GM19463 (cell line): ENCODE data around the gene ATP5F1C.

Experiments used
- ATAC-seq: cut with Tn5 transposase; IDR thresholded peaks from one replicate; pipeline ENCODE4 v1.9.1; 2021; ENCODE audit warnings: mild to moderate bottlenecking, moderate library complexity; ENCODE audit not compliant: unreplicated experiment

The ATP5F1C gene

DNA sequence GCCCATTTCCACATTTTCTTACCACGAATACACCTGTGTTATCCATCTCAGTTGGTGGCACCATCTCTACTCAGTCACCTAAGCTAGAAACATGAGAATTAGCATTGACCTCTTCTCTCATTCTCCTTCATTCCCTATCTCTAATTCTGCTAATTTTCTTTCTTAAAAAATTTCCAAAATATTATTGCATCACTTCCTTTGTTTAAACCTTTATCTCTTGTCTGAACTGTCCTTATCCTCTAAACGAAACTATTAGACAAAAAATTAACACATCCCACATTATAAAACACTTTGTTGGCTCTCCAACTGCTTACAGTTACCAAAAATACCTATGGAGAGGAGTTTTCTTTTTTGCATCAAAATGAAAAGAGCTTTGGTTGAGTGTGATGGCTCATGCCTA lies 48.6 kb downstream of the ATP5F1C start:
- ATAC-seq, result no peak

DNA sequence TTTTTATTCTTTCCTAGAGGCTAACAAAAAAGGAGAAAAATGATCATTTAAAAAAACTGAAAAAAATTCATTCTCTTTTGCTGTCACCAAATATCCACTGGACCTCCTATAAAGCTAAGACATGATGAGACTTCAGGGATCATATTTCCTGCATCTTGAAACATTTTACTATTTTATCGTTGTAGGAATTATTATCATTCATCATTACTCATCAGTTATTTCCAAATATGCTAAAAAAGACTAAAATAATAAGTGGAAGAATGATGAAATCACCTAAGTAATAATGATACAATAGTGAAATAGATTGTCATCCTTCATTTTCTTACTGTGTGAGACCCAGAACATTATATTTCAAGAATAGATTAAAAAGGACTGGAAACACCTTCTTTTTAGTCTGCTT lies 58.6 kb downstream of the ATP5F1C start:
- ATAC-seq, result no peak

DNA sequence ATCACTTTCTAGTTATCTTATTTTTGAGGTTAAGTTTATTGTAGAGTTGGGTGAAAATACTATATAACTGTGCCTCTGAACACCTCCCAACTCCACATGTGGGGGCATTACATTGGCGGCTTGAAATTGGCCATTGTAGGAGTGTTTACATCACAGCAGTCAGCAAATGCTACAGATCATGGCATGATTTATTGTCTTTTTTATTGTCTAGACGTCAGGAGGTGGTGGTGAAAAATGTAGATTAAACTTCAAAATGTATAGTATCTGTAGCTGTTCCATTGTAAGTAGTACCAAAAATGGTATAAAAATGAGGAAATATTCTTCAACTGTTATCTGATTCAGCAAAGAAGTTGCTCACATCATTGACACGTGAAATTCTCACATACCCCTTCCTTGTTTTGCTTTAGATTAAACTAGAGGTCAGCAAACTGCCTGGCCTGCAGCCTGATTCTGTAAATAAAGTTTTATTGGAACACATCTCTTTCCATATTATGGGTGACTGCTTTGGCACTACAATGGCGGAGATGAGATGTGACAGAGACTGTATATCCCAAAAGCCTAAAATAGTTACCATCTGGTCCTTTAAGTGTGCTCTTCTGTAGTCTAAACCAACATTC lies 65.4 kb downstream of the ATP5F1C start:
- no peak for ATAC-seq

DNA sequence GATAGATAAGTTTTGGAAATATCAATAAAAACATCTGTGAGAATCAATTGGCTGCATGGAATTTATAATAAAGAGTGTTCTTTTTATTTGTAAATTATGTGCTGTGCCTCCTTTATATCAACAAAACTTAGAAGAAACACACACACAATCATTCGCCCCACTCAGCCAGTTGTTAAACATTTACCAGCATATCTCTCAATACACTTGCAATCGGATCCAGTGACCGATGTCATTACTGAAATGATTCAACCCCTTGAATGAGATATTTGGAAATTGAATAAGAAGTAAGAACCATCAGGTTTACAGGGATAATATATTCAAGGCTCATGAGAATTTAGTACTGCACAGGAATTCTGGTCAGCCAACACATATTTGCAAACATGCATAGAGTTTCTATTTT lies 65.9 kb downstream of the ATP5F1C start:
- ATAC-seq, result no peak

DNA sequence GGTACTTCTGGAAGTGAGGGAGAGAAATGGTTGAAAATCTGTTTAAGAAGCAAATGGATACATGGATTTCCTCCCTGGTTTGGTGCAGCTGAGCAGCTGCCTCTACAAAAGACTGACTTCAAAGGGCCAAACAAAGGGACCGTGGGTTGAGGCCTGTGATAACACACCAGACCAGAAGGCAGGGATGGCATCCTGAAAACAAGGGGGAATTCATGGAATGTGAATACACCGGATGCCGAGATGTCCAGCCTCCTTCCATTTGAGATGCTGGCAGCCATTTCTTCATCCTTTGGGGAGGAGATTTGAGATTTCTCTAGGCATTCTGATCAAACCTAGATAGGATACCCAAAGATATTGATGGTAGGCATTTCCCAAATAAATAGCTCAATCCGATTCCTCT lies 67.2 kb downstream of the ATP5F1C start:
- no peak for ATAC-seq

DNA sequence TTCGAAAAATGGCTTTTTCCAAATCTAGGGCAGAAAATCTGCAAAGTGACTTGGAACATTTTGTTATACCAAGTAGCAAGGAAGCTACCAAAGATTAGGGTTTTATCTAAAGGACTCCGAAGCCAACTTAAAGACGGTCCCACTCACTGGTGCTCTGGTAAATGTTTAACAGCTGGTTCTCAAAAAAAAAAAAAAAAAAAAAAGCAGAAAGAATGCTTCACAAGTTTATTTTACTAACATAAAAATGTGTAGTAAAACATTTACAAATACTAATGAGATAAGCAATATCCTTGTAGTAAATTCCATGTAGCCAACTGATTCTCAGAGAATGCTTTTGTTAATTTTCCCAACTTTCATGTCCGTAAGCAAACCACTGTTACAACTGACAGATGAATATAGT lies 68.7 kb downstream of the ATP5F1C start:
- no peak for ATAC-seq

DNA sequence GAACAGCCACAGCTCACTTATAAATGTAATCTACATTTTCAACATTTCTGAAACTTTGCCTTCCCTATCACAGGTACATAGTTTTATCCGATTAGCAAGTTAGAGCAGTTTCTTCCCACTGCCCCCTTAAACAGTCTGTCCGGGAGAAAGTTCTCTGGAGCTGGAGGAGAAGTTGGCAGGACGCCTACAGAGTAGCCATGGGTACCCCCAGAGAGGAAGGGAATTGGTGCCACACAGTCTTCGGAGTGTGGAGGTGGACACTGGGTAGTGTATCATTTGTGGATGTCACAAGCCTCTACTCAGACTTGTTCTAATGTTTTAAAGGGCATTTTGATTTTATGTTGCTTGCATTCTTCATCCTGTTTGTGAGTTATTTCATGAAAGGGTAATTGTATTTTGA lies 69.3 kb downstream of the ATP5F1C start:
- ATAC-seq, result no peak
